Breast epithelium (tissue), 3 donors: Measurements from ENCODE around the gene TSNAX.

Source experiments
- POLR2A ChIP-seq: fragments of 450-650 bp; IDR thresholded peaks from one replicate; pipeline ENCODE4 v1.6.1; 2016; ENCODE audit warnings: antibody characterized with exemption, mild to moderate bottlenecking, moderate library complexity
- TF ChIP-seq, protein P1 (sequence below), 3 donors: fragments of 450-650 bp; IDR thresholded peaks; one replicate each; pipeline ENCODE4 v1.5.1; 2016 to 2017; ENCODE audit warnings: antibody characterized with exemption in 3 of 3, mild to moderate bottlenecking in 3 of 3, moderate library complexity in 3 of 3

DNA sequence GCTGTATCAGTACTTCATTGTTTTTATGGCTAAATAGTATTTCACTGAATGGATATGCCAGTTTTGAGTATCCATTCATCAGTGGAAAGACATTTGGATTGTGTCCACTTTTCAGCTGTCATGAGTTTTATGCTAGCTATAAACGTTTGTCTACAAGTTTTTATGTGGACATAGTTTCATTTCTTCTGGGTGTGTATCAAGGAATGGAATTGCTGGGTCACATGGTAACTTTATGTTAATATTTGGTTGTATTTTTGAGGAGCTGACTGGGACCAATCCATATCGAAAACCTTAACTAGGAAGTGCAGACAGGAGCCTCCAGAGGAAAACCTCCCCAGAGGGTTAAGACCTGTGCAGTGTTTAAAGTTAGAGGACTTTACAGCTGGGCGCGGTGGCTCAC lies 66.3 kb downstream of the TSNAX start:
- TF ChIP-seq, protein P1, sequence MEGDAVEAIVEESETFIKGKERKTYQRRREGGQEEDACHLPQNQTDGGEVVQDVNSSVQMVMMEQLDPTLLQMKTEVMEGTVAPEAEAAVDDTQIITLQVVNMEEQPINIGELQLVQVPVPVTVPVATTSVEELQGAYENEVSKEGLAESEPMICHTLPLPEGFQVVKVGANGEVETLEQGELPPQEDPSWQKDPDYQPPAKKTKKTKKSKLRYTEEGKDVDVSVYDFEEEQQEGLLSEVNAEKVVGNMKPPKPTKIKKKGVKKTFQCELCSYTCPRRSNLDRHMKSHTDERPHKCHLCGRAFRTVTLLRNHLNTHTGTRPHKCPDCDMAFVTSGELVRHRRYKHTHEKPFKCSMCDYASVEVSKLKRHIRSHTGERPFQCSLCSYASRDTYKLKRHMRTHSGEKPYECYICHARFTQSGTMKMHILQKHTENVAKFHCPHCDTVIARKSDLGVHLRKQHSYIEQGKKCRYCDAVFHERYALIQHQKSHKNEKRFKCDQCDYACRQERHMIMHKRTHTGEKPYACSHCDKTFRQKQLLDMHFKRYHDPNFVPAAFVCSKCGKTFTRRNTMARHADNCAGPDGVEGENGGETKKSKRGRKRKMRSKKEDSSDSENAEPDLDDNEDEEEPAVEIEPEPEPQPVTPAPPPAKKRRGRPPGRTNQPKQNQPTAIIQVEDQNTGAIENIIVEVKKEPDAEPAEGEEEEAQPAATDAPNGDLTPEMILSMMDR (IDR thresholded peaks at IDR 0.05), result no peak
- no peak for TF ChIP-seq POLR2A
